Measurements from ENCODE around the gene LRP1-AS. TPM values are rescaled to one million over a fixed set of nuclear protein-coding genes. Genes with fewer than 3 reads are reported as not detected.

Gene LRP1-AS
- polyA plus RNA-seq, 2 of the 4 experiments (the other 2 are of a cell fraction): not detected

- FAIRE-seq (no peak), ATAC-seq (no peak), DNase-seq (ENCODE audit: low read depth in 1 of 2, low spot score in 1 of 2) (peak in 1 of 2 experiments; percentile 52)
- Histone ChIP-seq H3K4me2 (no peak overlapping the region), H3K9me3 (no peaks in the 10 kb centered on the region), H3K27ac (no peak overlapping the region), H3K4me3 (no peak overlapping the region), H3K4me1 (peaks cover 16% of the 10 kb centered on the region; the same call in 2 of the 3 replicates)
- no peak for TF ChIP-seq CBX8 (IDR thresholded peaks at IDR 0.05)
- no peak for TF ChIP-seq ELK1 (IDR thresholded peaks at IDR 0.05; ENCODE audit: low read depth, low read length)
- TF ChIP-seq MAZ (IDR thresholded peaks at IDR 0.05; ENCODE audit: borderline replicate concordance, low read depth, low read length): no peak
- no peak for TF ChIP-seq CHD2 (IDR thresholded peaks at IDR 0.05; ENCODE audit: low read length, partially characterized antibody)
- TF ChIP-seq MAX (IDR thresholded peaks at IDR 0.05): no peak
- TF ChIP-seq FOSL2 (IDR thresholded peaks at IDR 0.05): no peak
- no peak for TF ChIP-seq FOSL2 (CRISPR knock-in tag; IDR thresholded peaks at IDR 0.05)
- no peak for TF ChIP-seq NFE2L2 (conservative IDR thresholded peaks at IDR 0.05; ENCODE audit: low read length)
- no peak for TF ChIP-seq HMGXB4 (CRISPR knock-in tag; IDR thresholded peaks at IDR 0.05; ENCODE audit: borderline replicate concordance)
- TF ChIP-seq MYC (IDR thresholded peaks at IDR 0.05; ENCODE audit: borderline replicate concordance, low read length): no peak
- POLR2A ChIA-PET: no interaction called here
- 84% methylated on average over 14 of the region's 14 CpGs for WGBS (ENCODE audit: missing lambda C conversion rate)
- CTCF ChIA-PET: interaction anchor here (1.2 to 27.5 kb wide), 3 partner anchors 11 to 99 kb away, joined by 3 to 1152 read pairs (median 383); partner anchors contain the start of genes LRP1 and NEMP1
These were observed 30.8 kb upstream of the LRP1-AS start for GRCh38 chr12:57178213-57178612.

- FAIRE-seq: no peak
- ATAC-seq: no peak
- POLR2A ChIA-PET: interaction anchor here (2.7 kb wide), 1 partner anchor 50 kb away, joined by 16 read pairs; the partner anchor contains the start of gene LRP1
- DNase-seq (ENCODE audit: low read depth in 1 of 2, low spot score in 1 of 2): no peak
- Histone ChIP-seq H3K4me3 (no peak overlapping the region), H3K9me3 (no peaks in the 10 kb centered on the region), H3K4me1 (peaks cover 16% of the 10 kb centered on the region; the same call in 2 of the 3 replicates), H3K27ac (0 out of 6 replicates have a peak overlapping the region, but pooled peaks of 1 of the 2 experiments have one; percentile 7), H3K4me2 (no peak overlapping the region)
- TF ChIP-seq KDM5A (IDR thresholded peaks at IDR 0.05): no peak
- CTCF ChIA-PET: interaction anchor here (0.6 to 27.5 kb wide), 5 partner anchors 12 to 1029 kb away, joined by 3 to 1152 read pairs (median 180); partner anchors contain the start of gene LRP1
- 95% methylated on average over 14 of the region's 16 CpGs for WGBS (ENCODE audit: missing lambda C conversion rate)
These were observed 29.9 kb upstream of the LRP1-AS start for GRCh38 chr12:57177354-57177753.

- H3K4me1 ChIP-seq: peaks cover 16% of the 10 kb centered on the region; the same call in 2 of the 3 replicates
- H3K4me3 ChIP-seq: no peak overlapping the region
- WGBS (ENCODE audit: missing lambda C conversion rate): 63% methylated on average over 9 of the region's 9 CpGs
- no peaks in the 10 kb centered on the region for H3K9me3 ChIP-seq
- POLR2A ChIA-PET: interaction anchor here (2.7 kb wide), 1 partner anchor 49 kb away, joined by 16 read pairs; the partner anchor contains the start of gene LRP1
- FAIRE-seq: no peak
- 0 out of 6 replicates have a peak overlapping the region, but pooled peaks of 1 of the 2 experiments have one; percentile 7 for H3K27ac ChIP-seq
- CTCF ChIA-PET: interaction anchor here (0.7 to 27.5 kb wide), 20 partner anchors 8 to 169 kb away, joined by 3 to 1152 read pairs (median 8); partner anchors contain the start of genes LRP1, LRP1-AS, NAB2 and STAT6
- 0 out of 6 replicates have a peak, but pooled peaks of 1 of the 2 experiments have one; percentile 9 for ATAC-seq
- no peak overlapping the region for H3K4me2 ChIP-seq
- DNase-seq (ENCODE audit: low read depth in 1 of 2, low spot score in 1 of 2): no peak
- TF ChIP-seq SMC3 (IDR thresholded peaks at IDR 0.05) (no peak), MAZ (IDR thresholded peaks at IDR 0.05; ENCODE audit: borderline replicate concordance, low read depth, low read length) (no peak), HES2 (IDR thresholded peaks at IDR 0.05) (no peak), HEYL (CRISPR knock-in tag; IDR thresholded peaks at IDR 0.05) (no peak), RCOR1 (IDR thresholded peaks at IDR 0.05; ENCODE audit: low read depth, low read length) (no peak), RAD21 (conservative IDR thresholded peaks at IDR 0.05 in 1 of 2, IDR thresholded peaks at IDR 0.05 in 1 of 2) (no peak), ELK1 (IDR thresholded peaks at IDR 0.05; ENCODE audit: low read depth, low read length) (no peak), HMGXB4 (CRISPR knock-in tag; IDR thresholded peaks at IDR 0.05; ENCODE audit: borderline replicate concordance) (no peak), KDM5A (IDR thresholded peaks at IDR 0.05) (no peak), FOXS1 (CRISPR knock-in tag; IDR thresholded peaks at IDR 0.05) (no peak), USF2 (IDR thresholded peaks at IDR 0.05) (no peak), GATA3 (IDR thresholded peaks at IDR 0.05; ENCODE audit: borderline replicate concordance) (no peak), HOXB13 (CRISPR knock-in tag; IDR thresholded peaks at IDR 0.05; ENCODE audit: low read depth) (no peak), HDAC2 (IDR thresholded peaks at IDR 0.05) (no peak), MAFK (IDR thresholded peaks at IDR 0.05; ENCODE audit: partially characterized antibody) (no peak), RFX5 (IDR thresholded peaks at IDR 0.05) (no peak), HOXA7 (CRISPR knock-in tag; IDR thresholded peaks at IDR 0.05) (no peak), NFE2L2 (conservative IDR thresholded peaks at IDR 0.05; ENCODE audit: low read length) (no peak), FOSL2 (IDR thresholded peaks at IDR 0.05) (no peak), FOSL2 (CRISPR knock-in tag; IDR thresholded peaks at IDR 0.05) (no peak)
These were observed 29.4 kb upstream of the LRP1-AS start for GRCh38 chr12:57176846-57177245.
